ENCODE data around the gene CCKAR. TPM values are rescaled to one million over a fixed set of nuclear protein-coding genes. Genes with fewer than 3 reads are reported as not detected.
A peak's percentile ranks its signal among the peaks of the same experiment; 100 is the strongest.

CCKAR gene
- total RNA-seq, 1 donor from 2014 or later = not detected

- DNase-seq (ENCODE audit: low read depth in 2 of 2) = no peak
Observed at GRCh38 chr4:26459756-26460530, 30.3 kb downstream of the CCKAR start.

DNA sequence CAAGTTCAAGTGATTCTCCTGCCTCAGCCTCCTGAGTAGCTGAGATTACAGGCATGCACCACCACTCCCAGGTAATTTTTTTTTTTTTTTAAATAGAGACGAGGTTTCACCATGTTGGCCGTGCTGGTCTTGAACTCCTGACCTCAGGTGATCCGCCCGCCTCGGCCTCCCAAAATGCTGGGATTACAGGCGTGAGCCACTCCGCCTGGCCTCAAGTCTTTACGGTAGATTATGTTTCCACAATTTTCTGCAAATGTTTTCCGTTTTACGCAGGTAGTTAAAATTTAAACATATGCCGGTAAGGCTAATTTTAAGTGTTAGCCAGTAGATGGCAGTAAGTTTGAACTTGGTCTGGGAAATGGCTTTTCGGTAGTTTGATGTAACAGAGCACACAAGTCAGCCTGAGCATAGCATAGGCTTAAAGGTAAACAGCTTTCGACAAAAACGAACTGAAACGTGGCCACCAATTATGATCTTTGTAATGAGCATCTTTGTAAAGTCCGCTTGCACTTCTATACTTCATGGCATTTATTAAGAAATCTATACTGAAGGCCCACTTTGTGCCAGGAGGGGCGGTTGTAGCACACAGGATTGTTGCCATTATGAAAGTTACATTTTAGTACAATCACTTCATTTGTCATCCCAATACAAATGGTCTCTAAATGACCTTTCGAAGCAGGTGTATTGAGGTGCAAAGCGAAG is 31.1 kb downstream of the CCKAR start:
- DNase-seq (ENCODE audit: low read depth in 2 of 2) = peak; percentile 59 to 63

GRCh38 chr4:26458157-26458561 is 32.1 kb downstream of the CCKAR start:
- no peak for DNase-seq (ENCODE audit: low read depth in 2 of 2)

GRCh38 chr4:26457412-26457811 is 32.9 kb downstream of the CCKAR start:
- no peak for DNase-seq (ENCODE audit: low read depth in 2 of 2)

DNA sequence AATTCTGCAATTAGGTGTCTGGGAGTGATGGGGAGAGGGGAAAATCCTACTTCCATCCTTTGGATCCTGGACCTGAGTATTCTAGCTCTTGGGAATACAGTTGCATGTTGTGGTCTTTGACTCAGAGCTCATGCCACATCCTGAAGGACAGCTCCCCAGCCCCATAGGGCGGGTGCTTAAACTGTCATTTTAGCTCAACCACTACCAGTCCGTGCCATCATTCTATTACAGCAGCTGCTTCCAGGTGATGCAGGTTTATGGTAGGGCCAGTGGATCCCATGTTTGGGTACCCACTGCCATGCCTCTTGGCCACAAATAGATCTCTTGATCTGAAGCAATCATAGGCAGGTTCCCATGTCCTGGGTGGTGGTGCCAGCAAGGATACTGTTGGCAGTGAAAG is 34.7 kb downstream of the CCKAR start:
- DNase-seq (ENCODE audit: low read depth in 2 of 2) = no peak

DNA sequence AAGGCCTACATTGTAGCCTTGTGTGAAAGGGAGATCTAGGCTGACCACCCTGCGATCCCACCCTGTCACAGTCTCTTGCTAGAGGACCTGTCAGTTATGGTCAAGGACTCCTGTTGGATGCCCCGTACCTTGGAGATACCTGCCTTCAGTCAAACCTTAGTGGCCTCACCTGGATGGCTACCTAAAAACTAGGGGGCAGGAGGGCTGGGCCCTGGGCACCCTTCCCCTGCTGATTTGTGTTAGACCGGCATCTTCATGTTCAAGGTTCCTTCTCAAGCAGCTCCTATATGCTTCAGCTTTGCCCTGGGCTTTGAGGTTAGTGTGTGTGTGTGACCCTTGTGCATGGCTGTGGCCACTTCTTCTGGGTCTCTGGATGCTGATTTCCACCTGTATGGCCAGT is 35.3 kb downstream of the CCKAR start:
- no peak for DNase-seq (ENCODE audit: low read depth in 2 of 2)

DNA sequence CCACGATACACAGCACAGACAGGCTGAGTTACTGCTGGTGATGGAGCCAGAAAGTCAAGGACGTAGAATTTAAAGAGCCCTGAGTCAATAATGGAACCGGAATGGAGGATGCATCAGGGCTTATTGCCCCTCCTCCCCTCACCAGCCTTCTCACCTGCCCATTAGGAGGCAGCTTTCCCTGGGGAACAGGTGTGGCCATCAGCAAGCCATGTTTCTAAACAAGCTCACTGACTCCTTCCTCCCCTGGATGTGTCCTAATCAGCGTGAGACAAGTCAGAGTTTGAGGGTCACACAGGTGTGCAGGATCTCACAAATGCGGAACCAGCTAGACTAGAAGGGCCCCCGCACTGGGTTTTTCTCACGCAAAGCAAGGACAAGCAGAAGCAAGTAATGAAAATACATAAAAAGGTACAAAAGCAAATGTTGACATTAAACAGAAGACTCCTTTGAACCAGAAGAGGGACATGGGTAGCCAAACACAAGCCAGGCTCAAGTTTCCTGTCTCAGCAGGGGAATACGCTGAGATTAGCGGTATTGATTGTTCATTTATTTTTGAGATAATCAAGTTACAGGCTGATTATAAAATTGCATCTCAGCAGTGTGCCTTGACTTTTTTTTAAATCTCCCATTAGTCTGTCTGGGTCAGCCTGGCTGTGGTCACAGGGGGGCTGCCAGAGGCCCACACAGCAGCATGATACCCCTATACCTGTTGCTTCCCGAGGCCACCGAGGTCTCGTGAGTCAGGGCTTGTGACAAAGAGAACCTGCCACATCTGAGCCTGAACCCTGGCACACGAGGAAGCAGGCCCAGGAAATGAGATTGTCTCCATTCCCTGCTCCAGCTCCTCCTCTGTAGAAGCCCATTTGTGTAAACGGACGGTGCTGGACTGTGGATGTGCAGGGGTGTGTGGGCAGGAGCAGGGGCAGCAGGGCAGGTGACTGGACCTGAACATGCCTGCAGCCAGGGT is 37.4 kb downstream of the CCKAR start:
- no peak for DNase-seq (ENCODE audit: low read depth in 2 of 2)

DNA sequence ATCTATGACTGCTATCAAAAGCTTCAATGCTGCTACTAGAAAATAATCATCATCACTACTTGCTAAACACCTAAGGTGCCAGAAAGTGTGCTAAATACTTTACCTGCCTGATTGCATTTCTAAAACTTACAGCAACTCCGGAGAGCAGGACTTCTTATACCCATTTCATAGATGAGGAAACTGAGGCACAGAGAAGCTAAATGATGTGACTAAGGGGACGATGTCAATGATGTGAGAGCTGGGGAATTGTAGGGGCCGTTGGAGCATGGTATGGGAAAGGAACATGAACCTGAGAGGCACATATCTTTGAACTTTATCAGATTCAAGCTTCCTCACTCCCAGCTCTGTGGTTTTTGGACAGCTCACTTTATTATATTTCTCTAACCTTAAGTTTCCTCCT is 38.7 kb downstream of the CCKAR start:
- DNase-seq (ENCODE audit: low read depth in 2 of 2) = no peak

DNA sequence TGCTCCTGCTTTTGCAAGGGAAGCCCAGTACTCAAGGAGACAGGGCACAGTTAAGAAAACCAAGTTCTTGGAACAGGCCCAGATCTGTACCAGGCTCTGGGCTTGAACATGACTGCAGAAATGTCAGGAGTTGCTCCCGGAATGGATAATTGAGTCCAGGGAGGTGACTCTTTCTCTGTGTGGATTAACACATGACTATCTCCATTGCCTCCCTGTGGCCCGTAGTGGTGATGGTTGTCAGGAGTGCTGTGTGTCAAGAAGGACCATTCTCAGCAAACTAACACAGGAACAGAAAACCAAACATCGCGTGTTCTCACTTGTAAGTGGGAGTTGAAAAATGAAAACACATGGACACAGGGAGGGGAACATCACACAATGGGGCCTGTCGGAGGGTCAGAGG is 39.9 kb downstream of the CCKAR start:
- no peak for DNase-seq (ENCODE audit: low read depth in 2 of 2)

GRCh38 chr4:26447378-26447777 is 42.9 kb downstream of the CCKAR start:
- DNase-seq (ENCODE audit: low read depth in 2 of 2) = no peak

GRCh38 chr4:26441771-26442170 is 48.5 kb downstream of the CCKAR start:
- no peak for DNase-seq (ENCODE audit: low read depth in 2 of 2)

DNA sequence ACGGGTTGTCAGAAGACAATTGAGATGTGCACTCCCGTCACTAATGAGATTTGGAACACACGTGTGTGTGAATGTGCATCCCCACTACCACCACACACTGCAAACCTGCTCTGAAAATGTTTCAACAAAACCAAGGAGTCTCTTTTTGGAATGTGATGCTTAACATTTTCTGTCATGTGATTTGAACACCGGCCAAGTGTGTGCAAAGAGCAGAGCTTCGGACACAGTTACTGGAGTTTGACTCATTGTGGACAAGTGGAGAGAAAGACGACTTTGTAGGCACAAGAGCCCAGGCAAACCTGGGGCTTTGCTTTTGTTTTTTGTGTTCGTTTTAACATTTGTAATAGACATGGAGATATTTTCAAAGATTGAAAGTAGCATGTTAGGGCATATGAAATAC is 49.2 kb downstream of the CCKAR start:
- DNase-seq (ENCODE audit: low read depth in 2 of 2) = no peak

DNA sequence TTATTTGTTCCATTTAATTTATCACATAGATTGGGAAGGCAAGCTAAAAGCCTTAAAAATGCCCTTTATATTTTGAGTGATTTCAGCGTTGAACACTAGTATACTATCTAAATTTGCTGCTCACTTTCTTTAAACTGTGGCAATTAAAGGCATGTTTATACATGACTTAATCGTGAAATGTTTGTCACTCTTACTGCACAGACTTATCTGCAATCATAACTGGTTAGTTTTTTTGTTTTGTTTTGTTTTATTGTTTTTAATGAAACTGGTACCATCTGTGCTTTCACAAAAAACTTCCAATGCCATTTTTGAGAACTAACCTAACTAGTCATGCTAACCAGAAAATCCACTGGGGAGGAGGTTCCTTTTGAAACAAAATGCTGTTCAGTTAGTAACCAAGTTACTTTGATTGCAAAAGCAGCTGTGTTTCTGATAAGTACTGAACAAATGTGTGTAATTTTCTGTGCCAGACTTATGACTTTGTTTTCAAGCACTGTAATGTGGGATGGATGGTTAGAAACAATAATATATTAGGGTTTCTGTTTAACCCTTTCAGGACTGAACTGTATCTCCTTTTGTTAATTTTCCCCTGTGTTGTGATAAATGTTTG is 56.1 kb downstream of the CCKAR start:
- DNase-seq (ENCODE audit: low read depth in 2 of 2) = no peak

- DNase-seq (ENCODE audit: low read depth in 2 of 2) = no peak
Observed at GRCh38 chr4:26433556-26433955, 56.7 kb downstream of the CCKAR start.

- no peak for DNase-seq (ENCODE audit: low read depth in 2 of 2)
Observed at GRCh38 chr4:26432419-26432818, 57.9 kb downstream of the CCKAR start.

DNA sequence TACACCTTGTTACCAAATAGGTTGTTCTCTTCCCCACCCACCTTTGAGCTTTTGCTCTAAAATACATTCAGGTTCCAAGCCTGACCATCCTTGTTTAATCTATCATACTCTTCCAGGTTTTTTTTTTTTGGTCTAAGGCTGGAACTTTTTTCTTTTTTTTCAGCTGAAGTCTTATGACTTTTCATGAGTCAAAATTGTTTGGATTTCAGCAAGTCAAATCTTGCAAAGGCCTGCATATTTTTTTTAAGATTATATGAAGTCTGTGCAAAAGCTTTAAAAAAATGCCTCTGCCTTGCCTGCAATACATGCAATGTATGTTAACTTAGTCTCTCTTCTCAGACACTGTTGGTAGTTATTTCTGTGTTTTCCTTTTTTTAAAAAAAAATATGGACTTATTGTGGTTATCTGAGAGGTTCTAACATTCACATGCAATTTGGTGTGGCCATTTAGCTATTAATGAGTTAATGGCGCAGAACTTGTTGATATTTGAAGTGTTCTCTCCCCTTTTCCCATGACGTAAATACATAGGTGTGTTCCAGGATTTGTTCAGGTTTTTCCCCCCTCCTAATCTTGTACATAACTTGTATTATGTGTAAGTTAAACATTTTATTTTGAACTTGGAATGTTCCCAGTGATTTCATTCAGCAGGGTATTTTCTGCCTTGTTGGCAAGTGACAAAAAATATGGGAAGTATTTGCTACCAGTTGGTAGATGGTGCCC is 58.7 kb downstream of the CCKAR start:
- no peak for DNase-seq (ENCODE audit: low read depth in 2 of 2)

Other genes with a start within 250 kb of the CCKAR start
- gene RBPJ, start 169.5 kb downstream of the CCKAR start, total RNA-seq = 39.9 and 52.3 TPM in 2 replicates
- 7.1 and 7.5 TPM in 2 replicates for gene TBC1D19, start 93.6 kb upstream of the CCKAR start, total RNA-seq